HG03095 (cell line): ENCODE measurements around the gene ESYT3.
A peak's percentile ranks its signal among the peaks of the same experiment; 100 is the strongest.
"Not testable (repeated sequence)": the region's sequence is repeated elsewhere in the genome, so short reads cannot be mapped to it uniquely, and the experiment has no call there.

ENCODE experiments used
- ATAC-seq: cut with Tn5 transposase; IDR thresholded peaks from one replicate; pipeline ENCODE4 v1.9.1; 2021; ENCODE audit warnings: moderate library complexity; ENCODE audit not compliant: unreplicated experiment

The ESYT3 gene

DNA sequence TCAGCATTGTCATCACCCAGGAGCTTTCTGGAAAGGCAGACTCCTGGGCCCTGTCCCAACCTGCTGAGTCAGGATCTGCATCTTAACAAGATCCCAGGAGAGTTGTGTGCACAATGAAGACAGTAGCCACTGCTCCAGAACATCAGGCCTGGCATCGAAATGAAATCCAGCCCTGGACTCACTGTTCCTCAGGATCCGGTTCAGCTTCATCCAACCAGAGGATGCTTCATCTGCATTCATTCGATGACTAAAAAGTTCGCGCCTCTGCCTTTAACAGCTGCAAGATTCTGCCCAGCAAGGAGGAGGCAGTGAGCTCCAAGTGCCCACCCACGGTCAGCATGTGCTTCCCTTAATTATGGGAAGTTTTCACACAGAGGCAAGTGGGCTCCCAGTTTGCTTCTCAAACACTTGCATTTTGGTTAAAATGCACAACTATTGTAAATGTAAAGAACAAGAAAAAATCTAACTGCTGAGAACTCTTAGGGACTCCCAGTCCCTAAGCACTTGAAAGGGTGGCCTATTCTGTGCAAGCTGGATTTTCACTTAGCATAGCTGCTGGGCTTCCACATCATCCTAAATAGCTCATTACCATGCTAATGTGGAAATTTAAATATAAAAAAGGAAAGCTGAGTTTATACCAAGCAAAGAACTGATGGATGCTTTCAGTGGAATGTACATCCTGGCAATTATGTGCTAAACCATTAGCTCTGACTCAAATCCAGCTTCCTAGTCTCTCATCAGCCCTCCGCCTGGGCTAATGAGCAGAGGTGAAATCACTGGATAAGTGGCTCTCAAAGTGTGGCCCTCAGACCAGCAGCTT, 25.5 kb upstream of the ESYT3 start:
- ATAC-seq = no peak

GRCh38 chr3:138412821-138413551, 21.4 kb upstream of the ESYT3 start:
- no peak for ATAC-seq

DNA sequence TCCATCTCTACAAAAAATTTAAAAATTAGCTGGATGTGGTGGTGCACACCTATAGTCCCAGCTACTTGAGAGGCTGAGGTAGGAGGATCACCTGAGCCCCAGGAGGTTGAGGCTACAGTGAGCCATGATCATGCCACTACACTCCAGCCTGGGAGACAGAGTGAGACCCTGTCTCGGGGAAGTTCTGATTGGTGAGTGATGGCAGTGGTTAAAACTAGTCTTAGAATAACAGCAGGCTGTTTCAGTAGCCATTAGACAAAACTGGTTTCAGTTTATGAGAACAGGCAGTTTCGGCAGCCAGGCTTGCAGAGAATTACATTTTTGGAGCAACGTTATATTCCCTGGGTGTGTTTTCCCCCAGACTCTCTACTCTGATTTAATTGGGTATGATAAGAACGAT, 18.2 kb upstream of the ESYT3 start:
- ATAC-seq = not testable (repeated sequence)

- peak; percentile 77 for ATAC-seq
These were observed 16.8 kb upstream of the ESYT3 start for GRCh38 chr3:138417559-138417982.

- ATAC-seq = no peak
These were observed 15.7 kb upstream of the ESYT3 start for GRCh38 chr3:138418601-138419206.

- ATAC-seq = no peak
These were observed 11.1 kb upstream of the ESYT3 start for GRCh38 chr3:138423316-138423715.

DNA sequence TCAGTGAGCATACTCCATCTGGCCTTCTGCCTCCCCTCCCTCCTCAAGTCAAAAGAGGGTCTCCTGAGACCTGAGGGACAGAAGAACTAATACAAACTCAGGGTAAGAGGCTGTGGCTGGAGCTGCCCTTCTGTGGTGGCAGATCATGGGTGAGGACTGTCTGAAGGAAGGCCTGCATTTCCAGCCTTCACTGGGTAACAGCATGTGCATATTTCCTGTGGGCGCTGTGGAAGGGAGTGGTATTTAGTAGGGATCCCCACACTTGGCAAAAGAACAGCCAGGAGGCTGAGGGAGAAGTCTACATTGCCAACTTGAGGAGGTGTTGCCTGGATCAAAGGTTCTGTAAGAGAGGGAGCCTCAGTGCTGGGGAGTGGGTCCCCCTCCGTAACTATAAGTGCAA, 10.1 kb upstream of the ESYT3 start:
- ATAC-seq = no peak

GRCh38 chr3:138426211-138426610, 8.2 kb upstream of the ESYT3 start:
- no peak for ATAC-seq

GRCh38 chr3:138426754-138427153, 7.7 kb upstream of the ESYT3 start:
- ATAC-seq = not testable (repeated sequence)

DNA sequence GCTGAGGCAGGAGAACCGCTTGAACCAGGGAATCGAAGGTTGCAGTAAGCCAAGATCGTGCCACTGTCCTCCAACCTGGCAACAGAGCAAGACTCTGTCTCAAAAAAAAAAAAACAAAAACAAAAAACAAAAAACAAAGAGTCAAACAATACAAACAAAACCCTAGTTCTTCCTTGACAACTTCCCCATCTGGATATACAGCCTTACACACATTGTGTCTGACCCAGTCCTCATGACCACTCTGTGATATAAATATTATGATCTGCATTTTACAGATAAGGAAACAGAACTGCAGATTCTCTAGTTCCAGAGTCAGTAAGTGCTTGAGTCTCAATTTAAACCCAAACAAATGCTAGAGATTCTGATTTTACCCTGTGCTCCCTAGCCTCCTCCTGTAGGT, 4.8 kb upstream of the ESYT3 start:
- no peak for ATAC-seq

GRCh38 chr3:138432576-138433240, 1.7 kb upstream of the ESYT3 start:
- ATAC-seq = no peak

GRCh38 chr3:138433892-138434275, 532 bp upstream of the ESYT3 start:
- ATAC-seq = no peak

GRCh38 chr3:138434875-138435772, 708 bp downstream of the ESYT3 start:
- ATAC-seq = no peak

DNA sequence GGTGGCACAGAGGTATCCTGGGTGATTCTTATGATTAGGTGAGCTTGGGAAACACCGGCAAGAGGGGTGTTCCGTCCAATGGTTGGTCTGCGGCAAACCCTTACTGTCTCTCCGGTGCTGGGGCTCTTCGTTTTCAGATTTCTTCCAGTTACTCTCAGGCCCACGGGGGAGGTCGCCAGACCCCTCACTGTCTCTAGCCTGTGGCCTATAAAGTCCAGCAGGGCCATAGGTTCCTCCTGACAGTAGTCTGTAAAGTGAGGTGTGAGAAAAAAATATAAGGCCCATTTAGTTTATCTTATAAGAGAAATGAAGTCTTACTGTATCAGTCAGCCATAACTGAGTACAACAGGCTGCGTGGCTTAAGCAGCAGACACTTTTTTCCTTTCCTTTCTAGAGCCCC, 1.4 kb downstream of the ESYT3 start:
- ATAC-seq = no peak

- ATAC-seq = no peak
These were observed 2.9 kb downstream of the ESYT3 start for GRCh38 chr3:138437281-138437680.

GRCh38 chr3:138438896-138439295, 4.5 kb downstream of the ESYT3 start:
- ATAC-seq = no peak

GRCh38 chr3:138439646-138440045, 5.2 kb downstream of the ESYT3 start:
- ATAC-seq = no peak

- no peak for ATAC-seq
These were observed 5.7 kb downstream of the ESYT3 start for GRCh38 chr3:138440121-138440521.

DNA sequence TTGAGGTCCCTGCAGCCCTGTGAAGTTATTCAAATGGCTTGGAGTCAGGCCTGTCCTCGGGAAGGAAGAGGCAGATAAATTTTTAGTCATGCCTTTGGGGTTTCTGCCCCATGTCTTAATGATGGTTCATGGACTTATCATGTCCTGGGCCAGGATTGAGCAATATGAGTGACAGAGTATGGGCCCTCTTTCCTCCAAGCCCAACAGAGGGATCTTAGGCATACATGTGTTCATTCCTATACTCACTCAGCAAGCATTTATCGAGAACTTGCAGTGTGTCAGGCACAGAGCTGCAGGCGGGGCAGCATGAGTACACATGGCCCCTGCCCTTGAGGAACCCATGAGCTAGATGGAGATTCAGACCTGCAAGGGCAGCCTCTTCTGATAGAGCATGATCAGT, 6.2 kb downstream of the ESYT3 start:
- ATAC-seq = no peak

- ATAC-seq = no peak
These were observed 6.8 kb downstream of the ESYT3 start for GRCh38 chr3:138441256-138441655.
